Measurements from ENCODE around the gene RGMB.

DNA sequence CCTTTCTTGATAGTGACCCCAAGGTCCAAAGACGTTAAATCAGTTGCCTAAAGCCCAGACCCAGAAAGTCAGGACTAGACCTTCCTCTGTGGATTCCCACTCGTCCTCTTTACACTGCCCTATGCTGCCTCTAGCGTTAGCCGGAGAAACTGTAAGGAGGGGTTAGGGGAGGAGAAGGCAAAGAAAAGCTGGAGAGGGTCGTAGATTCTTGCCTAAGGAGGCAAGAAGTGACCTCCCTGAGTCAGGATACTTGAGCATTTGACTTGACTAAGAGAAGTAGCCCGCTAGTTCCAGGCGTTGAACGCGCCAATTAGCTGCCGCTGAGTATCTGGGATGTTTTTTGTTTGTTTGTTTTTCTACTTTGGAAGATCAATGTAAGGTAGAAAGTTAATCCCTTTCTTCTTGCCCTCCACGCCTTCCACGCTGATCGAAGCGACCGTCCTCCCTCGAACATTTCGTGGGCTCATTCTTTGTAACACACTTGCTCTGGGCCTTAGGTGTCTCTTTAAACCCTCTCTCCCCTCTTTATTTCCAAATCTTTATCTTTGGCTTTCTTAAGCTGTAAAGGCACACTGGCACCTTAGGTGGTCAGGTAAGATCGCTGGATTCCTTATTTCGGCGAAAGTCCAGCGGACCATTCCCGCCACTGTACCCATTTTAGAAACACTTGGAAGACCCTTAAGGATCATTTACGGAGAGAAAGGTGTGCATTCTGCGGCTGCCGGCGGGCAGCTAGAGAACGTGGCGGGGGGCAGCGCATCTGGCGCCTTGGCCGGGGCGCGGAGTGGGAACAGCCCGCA is 5.1 kb upstream of the RGMB start:
- TF ChIP-seq, protein P1, sequence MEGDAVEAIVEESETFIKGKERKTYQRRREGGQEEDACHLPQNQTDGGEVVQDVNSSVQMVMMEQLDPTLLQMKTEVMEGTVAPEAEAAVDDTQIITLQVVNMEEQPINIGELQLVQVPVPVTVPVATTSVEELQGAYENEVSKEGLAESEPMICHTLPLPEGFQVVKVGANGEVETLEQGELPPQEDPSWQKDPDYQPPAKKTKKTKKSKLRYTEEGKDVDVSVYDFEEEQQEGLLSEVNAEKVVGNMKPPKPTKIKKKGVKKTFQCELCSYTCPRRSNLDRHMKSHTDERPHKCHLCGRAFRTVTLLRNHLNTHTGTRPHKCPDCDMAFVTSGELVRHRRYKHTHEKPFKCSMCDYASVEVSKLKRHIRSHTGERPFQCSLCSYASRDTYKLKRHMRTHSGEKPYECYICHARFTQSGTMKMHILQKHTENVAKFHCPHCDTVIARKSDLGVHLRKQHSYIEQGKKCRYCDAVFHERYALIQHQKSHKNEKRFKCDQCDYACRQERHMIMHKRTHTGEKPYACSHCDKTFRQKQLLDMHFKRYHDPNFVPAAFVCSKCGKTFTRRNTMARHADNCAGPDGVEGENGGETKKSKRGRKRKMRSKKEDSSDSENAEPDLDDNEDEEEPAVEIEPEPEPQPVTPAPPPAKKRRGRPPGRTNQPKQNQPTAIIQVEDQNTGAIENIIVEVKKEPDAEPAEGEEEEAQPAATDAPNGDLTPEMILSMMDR (IDR thresholded peaks at IDR 0.05), result peak; percentile 51 to 83 (median 68)
- TF ChIP-seq POLR2A (IDR thresholded peaks at IDR 0.05), result no peak
